ENCODE results near the gene CLDN3. TPM values are rescaled to one million over a fixed set of nuclear protein-coding genes. Genes with fewer than 3 reads are reported as not detected.

CLDN3 gene
- total RNA-seq, 2 donors from 2014 or later: not detected

- Mint-ChIP-seq H3K27me3 (peaks cover 6 to 8% of the 10 kb centered on the region in 2 donors), H3K27ac (no peak overlapping the region), H3K4me3 (no peak overlapping the region), H3K36me3 (no peaks in the 10 kb centered on the region), H3K9me3 (no peaks in the 10 kb centered on the region), H3K4me1 (ENCODE audit: low read depth in 2 of 2) (no peaks in the 10 kb centered on the region)
- ATAC-seq (peak in 1 of 2 donors; percentile 50), DNase-seq (ENCODE audit: low spot score) (no peak)
Measured at GRCh38 chr7:73761854-73762658, 8.0 kb downstream of the CLDN3 start.

GRCh38 chr7:73758581-73759138, 11.4 kb downstream of the CLDN3 start:
- DNase-seq (ENCODE audit: low spot score) (peak; percentile 31), ATAC-seq (peak in 1 of 2 donors; percentile 13)
- Mint-ChIP-seq H3K4me1 (ENCODE audit: low read depth in 2 of 2) (no peaks in the 10 kb centered on the region), H3K27ac (no peak overlapping the region), H3K27me3 (peaks cover 0 to 6% of the 10 kb centered on the region in 2 donors), H3K9me3 (no peaks in the 10 kb centered on the region), H3K4me3 (no peak overlapping the region), H3K36me3 (no peaks in the 10 kb centered on the region)

- DNase-seq (ENCODE audit: low spot score) (peak; percentile 29), ATAC-seq (no peak)
- Mint-ChIP-seq H3K4me1 (ENCODE audit: low read depth in 2 of 2) (no peaks in the 10 kb centered on the region), H3K4me3 (no peak overlapping the region), H3K36me3 (no peaks in the 10 kb centered on the region), H3K27ac (no peak overlapping the region), H3K9me3 (no peaks in the 10 kb centered on the region), H3K27me3 (peaks cover 0 to 23% of the 10 kb centered on the region in 2 donors)
Measured at GRCh38 chr7:73749931-73750776, 19.9 kb downstream of the CLDN3 start.

GRCh38 chr7:73746378-73746777, 23.7 kb downstream of the CLDN3 start:
- H3K36me3 Mint-ChIP-seq: no peaks in the 10 kb centered on the region
- no peak overlapping the region for H3K4me3 Mint-ChIP-seq
- H3K9me3 Mint-ChIP-seq: no peaks in the 10 kb centered on the region
- ATAC-seq: no peak
- no peak for DNase-seq (ENCODE audit: low spot score)
- no peaks in the 10 kb centered on the region for H3K4me1 Mint-ChIP-seq (ENCODE audit: low read depth in 2 of 2)
- H3K27ac Mint-ChIP-seq: no peak overlapping the region
- H3K27me3 Mint-ChIP-seq: peaks cover 0 to 15% of the 10 kb centered on the region in 2 donors

- no peak overlapping the region for H3K4me3 Mint-ChIP-seq
- DNase-seq (ENCODE audit: low spot score): no peak
- no peaks in the 10 kb centered on the region for H3K9me3 Mint-ChIP-seq
- no peaks in the 10 kb centered on the region for H3K36me3 Mint-ChIP-seq
- peaks cover 3 to 6% of the 10 kb centered on the region in 2 donors for H3K4me1 Mint-ChIP-seq (ENCODE audit: low read depth in 2 of 2)
- ATAC-seq: no peak
- no peak overlapping the region for H3K27ac Mint-ChIP-seq
- peaks cover 0 to 2% of the 10 kb centered on the region in 2 donors for H3K27me3 Mint-ChIP-seq
Measured at GRCh38 chr7:73742753-73743641, 27.1 kb downstream of the CLDN3 start.

GRCh38 chr7:73742338-73742752, 27.7 kb downstream of the CLDN3 start:
- Mint-ChIP-seq H3K9me3 (no peaks in the 10 kb centered on the region), H3K4me3 (no peak overlapping the region), H3K4me1 (ENCODE audit: low read depth in 2 of 2) (peaks cover 6 to 11% of the 10 kb centered on the region in 2 donors), H3K27me3 (peaks cover 0 to 2% of the 10 kb centered on the region in 2 donors), H3K27ac (no peak overlapping the region), H3K36me3 (no peaks in the 10 kb centered on the region)
- no peak for ATAC-seq
- no peak for DNase-seq (ENCODE audit: low spot score)

- H3K27ac Mint-ChIP-seq: no peak overlapping the region
- H3K9me3 Mint-ChIP-seq: no peaks in the 10 kb centered on the region
Measured at GRCh38 chr7:73741600-73741999, 28.5 kb downstream of the CLDN3 start.

GRCh38 chr7:73740771-73741170, 29.3 kb downstream of the CLDN3 start:
- ATAC-seq (no peak), DNase-seq (ENCODE audit: low spot score) (no peak)
- H3K4me1 Mint-ChIP-seq (ENCODE audit: low read depth in 2 of 2): peaks cover 6 to 14% of the 10 kb centered on the region in 2 donors
- H3K9me3 Mint-ChIP-seq: no peaks in the 10 kb centered on the region
- H3K36me3 Mint-ChIP-seq: no peaks in the 10 kb centered on the region
- no peak overlapping the region for H3K27ac Mint-ChIP-seq
- no peaks in the 10 kb centered on the region for H3K27me3 Mint-ChIP-seq
- H3K4me3 Mint-ChIP-seq: peak overlapping the region; percentile 39

More at GRCh38 chr7:73741600-73741999, 28.5 kb downstream of the CLDN3 start:
- H3K36me3 Mint-ChIP-seq: no peaks in the 10 kb centered on the region
- H3K27me3 Mint-ChIP-seq: peaks cover 0 to 2% of the 10 kb centered on the region in 2 donors
- ATAC-seq (no peak), DNase-seq (ENCODE audit: low spot score) (no peak)
- H3K4me3 Mint-ChIP-seq: no peak overlapping the region
- H3K4me1 Mint-ChIP-seq (ENCODE audit: low read depth in 2 of 2): peaks cover 6 to 11% of the 10 kb centered on the region in 2 donors

GRCh38 chr7:73740212-73740611, 29.9 kb downstream of the CLDN3 start:
- Mint-ChIP-seq H3K4me3 (peak overlapping the region; percentile 39), H3K27me3 (no peaks in the 10 kb centered on the region)

GRCh38 chr7:73739387-73739767, 30.7 kb downstream of the CLDN3 start:
- H3K36me3 Mint-ChIP-seq: no peaks in the 10 kb centered on the region
- H3K4me1 Mint-ChIP-seq (ENCODE audit: low read depth in 2 of 2): peaks cover 11 to 21% of the 10 kb centered on the region in 2 donors
- DNase-seq (ENCODE audit: low spot score) (no peak), ATAC-seq (no peak)
- peak overlapping the region; percentile 90 for H3K4me3 Mint-ChIP-seq
- peak overlapping the region; percentile 84 to 85 for H3K27ac Mint-ChIP-seq
- H3K27me3 Mint-ChIP-seq: no peaks in the 10 kb centered on the region
- H3K9me3 Mint-ChIP-seq: no peaks in the 10 kb centered on the region

More at GRCh38 chr7:73740212-73740611, 29.9 kb downstream of the CLDN3 start:
- Mint-ChIP-seq H3K27ac (no peak overlapping the region), H3K36me3 (no peaks in the 10 kb centered on the region), H3K4me1 (ENCODE audit: low read depth in 2 of 2) (peaks cover 6 to 14% of the 10 kb centered on the region in 2 donors), H3K9me3 (no peaks in the 10 kb centered on the region)
- no peak for DNase-seq (ENCODE audit: low spot score)
- ATAC-seq: no peak

- Mint-ChIP-seq H3K4me1 (ENCODE audit: low read depth in 2 of 2) (peaks cover 12 to 21% of the 10 kb centered on the region in 2 donors), H3K27me3 (no peaks in the 10 kb centered on the region), H3K27ac (peak within 1 kb of the TSS; percentile 84 to 85), H3K4me3 (peak within 1 kb of the TSS; percentile 90), H3K9me3 (no peaks in the 10 kb centered on the region), H3K36me3 (no peaks in the 10 kb centered on the region)
- peak; percentile 97 for DNase-seq (ENCODE audit: low spot score)
- ATAC-seq: peak; percentile 91 to 94
Measured at GRCh38 chr7:73738612-73739386, 31.3 kb downstream of the CLDN3 start, which contains the start of gene ABHD11. Gene ABHD11, minus strand, starts transcription at chr7:73738802. Its CDS starts 32 bp downstream, at chr7:73738770.

- peak; percentile 41 to 58 for ATAC-seq
- peak overlapping the region; percentile 90 for H3K4me3 Mint-ChIP-seq
- peak; percentile 64 for DNase-seq (ENCODE audit: low spot score)
- H3K27me3 Mint-ChIP-seq: no peaks in the 10 kb centered on the region
- H3K9me3 Mint-ChIP-seq: no peaks in the 10 kb centered on the region
- H3K36me3 Mint-ChIP-seq: no peaks in the 10 kb centered on the region
- H3K4me1 Mint-ChIP-seq (ENCODE audit: low read depth in 2 of 2): peaks cover 12 to 21% of the 10 kb centered on the region in 2 donors
- peak overlapping the region; percentile 84 to 85 for H3K27ac Mint-ChIP-seq
Measured at GRCh38 chr7:73738220-73738611, 31.9 kb downstream of the CLDN3 start.

Data from natural killer cell treated with Interleukin-12 subunit alpha and Interleukin-12 subunit beta and Interleukin-15 and Interleukin-18, amount 100 ng/mL, for 72 hours (primary cell).